Stimulated activated CD8-positive, alpha-beta memory T cell treated with anti-CD3 and anti-CD28 coated beads, Interleukin-15, amount 100 ng/mL, for 48 hours (primary cell): ENCODE results near the gene ZNF615.
"Not testable (repeated sequence)": the region's sequence is repeated elsewhere in the genome, so short reads cannot be mapped to it uniquely, and the experiment has no call there.

Source experiments
- DNase-seq, 2 donors: peaks; one replicate each; pipeline ENCODE4 v3.0.0-alpha.2; 2020; ENCODE audit warnings: low read depth in 2 of 2

Gene ZNF615

DNA sequence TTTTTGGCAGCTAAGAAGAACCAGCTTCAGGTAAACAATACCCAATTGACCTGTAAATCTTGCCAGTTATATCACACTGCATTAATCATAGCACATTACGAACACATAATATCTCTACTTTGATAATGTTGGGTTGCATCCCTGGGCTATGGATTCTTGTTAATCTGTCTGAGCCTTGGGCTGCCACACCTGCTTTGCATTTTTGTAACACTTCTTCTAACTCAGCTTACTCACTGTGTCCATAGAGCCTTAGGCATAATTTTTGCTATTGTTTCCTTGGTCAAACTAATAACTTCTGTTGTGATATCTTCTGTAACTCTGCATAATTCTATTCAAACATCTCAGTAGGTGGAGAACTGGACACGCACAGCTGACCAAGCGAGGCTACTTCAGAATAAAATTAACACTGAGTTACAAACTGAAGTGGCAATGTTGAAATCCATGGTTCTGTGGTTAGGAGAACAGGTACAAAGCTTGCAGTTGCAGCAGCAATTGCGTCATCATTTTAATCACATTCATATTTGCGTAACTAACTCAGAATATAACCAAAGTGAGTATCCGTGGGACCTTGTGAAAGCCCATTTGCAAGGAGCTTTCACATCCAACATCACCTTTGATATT is 27.8 kb downstream of the ZNF615 start:
- DNase-seq: no peak

DNA sequence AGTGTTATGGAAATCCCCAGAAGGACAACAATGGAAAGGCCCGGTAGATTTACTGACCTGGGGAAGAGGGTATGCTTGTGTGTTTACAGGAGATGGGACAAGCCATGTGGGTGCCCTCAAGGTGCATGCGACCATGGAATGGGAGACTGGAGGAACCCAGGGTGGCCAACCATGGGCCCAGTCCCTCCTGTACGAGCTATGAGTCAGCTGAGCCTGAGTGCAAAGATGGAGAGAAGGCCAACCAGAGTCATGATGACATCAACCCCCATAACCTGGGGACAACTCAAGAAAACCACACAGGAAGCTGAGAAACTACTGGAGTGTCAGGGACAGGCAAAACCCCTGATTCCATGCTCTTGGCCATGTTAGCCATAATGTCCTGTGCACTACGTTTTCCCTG is 29.1 kb downstream of the ZNF615 start:
- DNase-seq: no peak

- no peak for DNase-seq
Measured at GRCh38 chr19:51977346-51977745, 30.7 kb downstream of the ZNF615 start.

- DNase-seq: no peak
Measured at GRCh38 chr19:51976852-51977251, 31.2 kb downstream of the ZNF615 start.

DNA sequence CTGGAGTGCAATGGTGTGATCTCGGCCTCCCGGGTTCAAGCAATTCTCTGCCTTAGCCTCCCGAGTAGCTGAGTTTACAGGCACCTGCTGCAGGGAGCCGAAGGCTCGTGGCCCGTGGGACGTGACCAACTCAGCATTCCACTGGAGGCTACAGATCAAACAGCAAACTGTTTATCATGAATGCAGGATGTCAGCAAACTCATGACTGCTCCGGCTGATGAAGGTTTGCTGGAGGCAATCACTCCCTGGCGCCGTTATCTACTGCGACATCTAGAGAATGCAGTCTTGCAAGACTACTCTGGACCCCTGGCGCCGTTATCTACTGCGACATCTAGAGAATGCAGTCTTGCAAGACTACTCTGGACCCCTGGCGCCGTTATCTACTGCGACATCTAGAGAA is 32.2 kb downstream of the ZNF615 start:
- DNase-seq: not testable (repeated sequence)

DNA sequence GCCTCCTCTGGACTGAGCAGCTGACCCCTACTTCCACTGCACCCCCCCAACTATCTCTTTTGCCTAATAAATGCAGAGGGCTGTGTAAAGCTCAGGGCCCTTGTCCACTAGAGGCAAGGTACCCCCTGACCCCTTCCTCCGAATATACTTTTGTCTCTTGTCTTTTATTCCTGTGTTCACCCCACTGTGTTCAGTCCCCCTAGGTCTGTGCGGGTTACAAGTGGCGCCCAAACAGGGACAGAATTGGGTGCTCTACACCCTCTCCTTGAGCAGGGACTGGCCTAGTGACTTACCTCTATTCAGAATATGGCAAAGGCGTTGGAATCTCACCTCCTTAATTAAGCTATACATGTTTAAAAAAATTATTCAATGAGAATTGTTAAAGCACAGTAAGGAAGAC is 36.4 kb downstream of the ZNF615 start:
- DNase-seq: no peak

- DNase-seq: no peak
Measured at GRCh38 chr19:51970718-51971117, 37.3 kb downstream of the ZNF615 start.

- DNase-seq: no peak
Measured at GRCh38 chr19:51965583-51965982, 42.4 kb downstream of the ZNF615 start.

DNA sequence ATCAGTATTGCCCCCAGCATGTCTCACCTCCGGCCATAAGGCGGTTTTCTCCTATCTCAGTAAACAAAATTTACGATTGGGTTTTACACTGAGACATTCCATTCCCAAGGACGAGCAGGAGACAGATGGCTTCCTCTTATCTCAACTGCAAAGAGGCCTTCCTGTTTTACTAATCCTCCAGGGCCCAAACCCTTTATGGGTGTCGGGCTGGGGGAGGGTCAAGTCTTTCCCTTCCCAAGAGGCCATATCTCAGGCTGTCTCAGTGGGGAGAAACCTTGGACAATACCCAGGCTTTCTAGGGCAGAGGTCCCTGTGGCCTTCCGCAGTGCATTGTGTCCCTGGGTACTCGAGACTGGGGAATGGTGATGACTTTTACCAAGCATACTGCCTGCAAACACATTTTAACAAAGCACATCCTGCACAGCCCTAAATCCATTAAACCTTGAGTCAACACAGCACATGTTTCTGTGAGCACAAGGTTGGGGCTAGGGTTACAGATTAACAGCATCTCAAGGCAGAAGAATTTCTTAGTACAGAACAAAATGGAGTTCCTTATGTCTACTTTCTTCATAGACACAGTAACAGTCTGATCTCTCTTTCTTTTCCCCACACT is 47.3 kb downstream of the ZNF615 start:
- not testable (repeated sequence) for DNase-seq

DNA sequence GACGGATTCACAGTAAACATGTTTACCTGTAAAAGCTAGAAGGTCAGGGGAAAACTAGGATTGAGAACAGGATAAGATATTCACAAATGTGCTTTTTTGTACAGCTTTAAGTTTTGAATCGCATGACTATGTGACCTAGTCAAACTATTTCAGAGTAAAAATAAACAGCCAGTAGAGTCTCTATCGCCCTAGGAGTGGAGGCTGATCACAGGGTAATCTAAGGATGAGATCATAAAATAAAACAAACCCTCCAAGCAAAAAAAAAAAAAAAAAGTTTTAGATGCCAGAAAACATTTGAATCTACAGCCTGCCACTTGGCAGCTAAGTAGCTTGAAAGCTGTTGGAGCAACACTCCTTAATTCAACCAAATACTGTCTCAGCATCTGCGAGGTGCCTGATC is 48.2 kb downstream of the ZNF615 start:
- no peak for DNase-seq

- DNase-seq: not testable (repeated sequence)
Measured at GRCh38 chr19:51957846-51958245, 50.2 kb downstream of the ZNF615 start.

DNA sequence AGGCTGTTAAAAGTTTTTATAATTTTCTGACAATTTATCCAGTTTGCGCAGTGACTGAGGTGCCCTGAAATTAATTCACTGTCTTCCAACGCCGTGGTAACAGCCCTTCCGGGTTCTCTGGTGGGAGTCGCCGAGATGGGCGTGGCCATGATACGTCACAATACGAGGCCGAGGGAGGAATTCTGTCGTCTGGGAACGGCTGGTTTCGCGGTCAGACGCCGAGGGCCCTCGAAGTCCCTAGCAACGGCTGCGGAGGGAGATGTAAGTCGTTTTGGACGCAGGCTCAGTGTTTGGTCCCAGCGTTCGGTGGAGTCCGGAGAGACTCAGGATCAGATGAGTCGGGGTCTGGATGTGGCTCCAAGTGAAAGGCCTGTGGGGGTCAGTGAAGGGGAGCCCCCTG is 59.0 kb downstream of the ZNF615 start:
- no peak for DNase-seq

- no peak for DNase-seq
Measured at GRCh38 chr19:51946602-51947001, 61.4 kb downstream of the ZNF615 start.

DNA sequence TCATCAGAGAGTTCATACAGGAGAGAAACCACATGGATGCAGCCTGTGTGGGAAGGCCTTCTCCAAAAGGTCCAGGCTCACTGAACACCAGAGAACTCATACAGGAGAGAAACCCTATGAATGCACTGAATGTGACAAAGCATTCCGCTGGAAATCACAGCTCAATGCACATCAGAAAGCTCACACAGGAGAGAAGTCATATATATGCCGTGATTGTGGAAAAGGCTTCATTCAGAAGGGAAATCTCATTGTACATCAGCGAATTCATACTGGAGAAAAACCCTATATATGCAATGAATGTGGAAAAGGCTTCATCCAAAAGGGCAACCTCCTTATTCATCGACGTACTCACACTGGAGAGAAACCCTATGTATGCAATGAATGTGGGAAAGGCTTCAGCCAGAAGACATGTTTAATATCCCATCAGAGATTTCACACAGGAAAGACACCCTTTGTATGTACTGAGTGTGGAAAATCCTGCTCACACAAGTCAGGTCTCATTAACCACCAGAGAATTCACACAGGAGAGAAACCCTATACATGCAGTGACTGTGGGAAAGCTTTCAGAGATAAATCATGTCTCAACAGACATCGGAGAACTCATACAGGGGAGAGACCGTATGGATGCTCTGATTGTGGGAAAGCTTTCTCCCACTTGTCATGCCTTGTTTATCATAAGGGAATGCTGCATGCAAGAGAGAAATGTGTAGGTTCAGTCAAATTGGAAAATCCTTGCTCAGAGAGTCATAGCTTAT is 63.0 kb downstream of the ZNF615 start:
- DNase-seq: no peak
